ENCODE results near the gene HEMGN. TPM values are rescaled to one million over a fixed set of nuclear protein-coding genes. Genes with fewer than 3 reads are reported as not detected.

The HEMGN gene, protein sequence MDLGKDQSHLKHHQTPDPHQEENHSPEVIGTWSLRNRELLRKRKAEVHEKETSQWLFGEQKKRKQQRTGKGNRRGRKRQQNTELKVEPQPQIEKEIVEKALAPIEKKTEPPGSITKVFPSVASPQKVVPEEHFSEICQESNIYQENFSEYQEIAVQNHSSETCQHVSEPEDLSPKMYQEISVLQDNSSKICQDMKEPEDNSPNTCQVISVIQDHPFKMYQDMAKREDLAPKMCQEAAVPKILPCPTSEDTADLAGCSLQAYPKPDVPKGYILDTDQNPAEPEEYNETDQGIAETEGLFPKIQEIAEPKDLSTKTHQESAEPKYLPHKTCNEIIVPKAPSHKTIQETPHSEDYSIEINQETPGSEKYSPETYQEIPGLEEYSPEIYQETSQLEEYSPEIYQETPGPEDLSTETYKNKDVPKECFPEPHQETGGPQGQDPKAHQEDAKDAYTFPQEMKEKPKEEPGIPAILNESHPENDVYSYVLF
- not detected in 5 replicates for total RNA-seq (2022; extraction: Qiagen RNA extraction)

GRCh38 chr9:97938081-97938644, at the start of gene HEMGN:
TSS of gene HEMGN (minus strand) at chr9:97938172. CDS start at chr9:97938136, 36 bp downstream.

DNA sequence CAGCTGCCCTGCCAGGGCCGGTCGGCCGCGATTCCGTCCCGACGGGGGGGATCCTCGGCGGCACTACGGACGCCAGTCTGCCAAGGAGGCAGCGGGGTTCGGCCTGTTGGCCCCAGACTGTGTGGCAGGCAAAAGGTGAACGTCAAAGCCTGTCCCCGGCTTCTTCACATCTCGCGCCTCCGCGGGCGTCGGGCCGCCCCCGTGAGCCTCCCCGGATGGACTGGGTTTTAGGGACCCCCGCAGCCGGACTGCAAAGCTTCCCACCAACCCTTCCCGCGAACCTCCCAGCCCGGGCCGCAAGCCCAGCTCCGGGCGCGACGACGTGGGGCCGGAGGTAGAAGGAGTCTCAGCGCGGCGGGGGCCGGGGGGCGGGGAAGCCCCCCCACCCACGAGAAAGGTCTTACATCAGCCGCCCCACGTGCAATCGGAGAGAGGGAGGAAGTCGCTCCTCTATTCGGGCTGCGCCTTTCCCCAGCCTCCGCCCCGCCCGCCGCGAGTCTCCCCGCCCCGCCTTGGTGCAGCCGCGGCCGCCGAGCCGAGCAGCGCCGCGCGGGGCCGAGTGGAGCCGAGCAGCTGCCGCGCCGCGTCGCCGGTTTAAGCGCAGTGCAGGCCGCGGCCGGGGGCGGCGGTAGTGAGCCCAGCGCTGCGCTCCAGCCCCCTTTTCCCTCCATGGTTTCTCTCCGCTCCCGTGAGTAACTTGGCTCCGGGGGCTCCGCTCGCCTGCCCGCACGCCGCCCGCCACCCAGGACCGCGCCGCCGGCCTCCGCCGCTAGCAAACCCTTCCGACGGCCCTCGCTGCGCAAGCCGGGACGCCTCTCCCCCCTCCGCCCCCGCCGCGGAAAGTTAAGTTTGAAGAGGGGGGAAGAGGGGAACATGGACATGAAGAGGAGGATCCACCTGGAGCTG, 45.0 kb upstream of the HEMGN start, which contains the start of gene ANP32B:
Gene ANP32B, plus strand, starts transcription at position 659 of the 906 bp plus-strand sequence. Its CDS starts 215 bp downstream, at position 874.

GRCh38 chr9:97921959-97922724, 15.8 kb downstream of the HEMGN start, which contains the start of gene TRMO:
TSS of gene TRMO (minus strand) at chr9:97922500. CDS start at chr9:97922493, 7 bp downstream.

Other genes with a start within 250 kb of the HEMGN start
- 12.0 to 13.9 TPM (median 12.8 TPM) in 5 replicates for gene XPA, start 240.8 kb downstream of the HEMGN start, total RNA-seq (2022; extraction: Qiagen RNA extraction)
- gene FOXE1, start 84.9 kb downstream of the HEMGN start, total RNA-seq (2022; extraction: Qiagen RNA extraction) = 3.2 to 4.5 TPM (median 4.0 TPM) in 5 replicates
- gene TRMO, start 15.7 kb downstream of the HEMGN start, total RNA-seq (2022; extraction: Qiagen RNA extraction) = 11.9 to 15.3 TPM (median 12.4 TPM) in 5 replicates
- 285 to 346 TPM (median 297 TPM) in 5 replicates for gene ANP32B, start 45.2 kb upstream of the HEMGN start, total RNA-seq (2022; extraction: Qiagen RNA extraction)
- 59.8 to 70.5 TPM (median 69.5 TPM) in 5 replicates for gene NANS, start 118.6 kb upstream of the HEMGN start, total RNA-seq (2022; extraction: Qiagen RNA extraction)
- gene TRIM14, start 181.1 kb upstream of the HEMGN start, total RNA-seq (2022; extraction: Qiagen RNA extraction) = 10.6 to 13.9 TPM (median 13.2 TPM) in 5 replicates